G401 (cell line): Measurements from ENCODE around the gene ABCF1. TPM values are rescaled to one million over a fixed set of nuclear protein-coding genes. Genes with fewer than 3 reads are reported as not detected.
"Not testable (repeated sequence)": the region's sequence is repeated elsewhere in the genome, so short reads cannot be mapped to it uniquely, and the experiment has no call there.

Source experiments
- DNase-seq: peaks from one replicate; pipeline ENCODE4 v3.0.0-alpha.2; 2015; ENCODE audit warnings: low spot score
- in situ Hi-C: cut with HindIII; loops from 2 replicates; pipeline ENCODE4 v1.10.0; 2016; ENCODE audit warnings: low sequenced_read_pairs, mixed read lengths
- total RNA-seq: library from RNA; depleted of rRNA; stranded (reverse); fragments of >200 nt; shearing (Covaris generic); gene quantifications from 2 replicates; pipeline ENCODE4 v1.2.3, GENCODE V29; 2014; rRNA removed

ABCF1 gene
- total RNA-seq: 41.9 and 83.7 TPM in 2 replicates

DNA sequence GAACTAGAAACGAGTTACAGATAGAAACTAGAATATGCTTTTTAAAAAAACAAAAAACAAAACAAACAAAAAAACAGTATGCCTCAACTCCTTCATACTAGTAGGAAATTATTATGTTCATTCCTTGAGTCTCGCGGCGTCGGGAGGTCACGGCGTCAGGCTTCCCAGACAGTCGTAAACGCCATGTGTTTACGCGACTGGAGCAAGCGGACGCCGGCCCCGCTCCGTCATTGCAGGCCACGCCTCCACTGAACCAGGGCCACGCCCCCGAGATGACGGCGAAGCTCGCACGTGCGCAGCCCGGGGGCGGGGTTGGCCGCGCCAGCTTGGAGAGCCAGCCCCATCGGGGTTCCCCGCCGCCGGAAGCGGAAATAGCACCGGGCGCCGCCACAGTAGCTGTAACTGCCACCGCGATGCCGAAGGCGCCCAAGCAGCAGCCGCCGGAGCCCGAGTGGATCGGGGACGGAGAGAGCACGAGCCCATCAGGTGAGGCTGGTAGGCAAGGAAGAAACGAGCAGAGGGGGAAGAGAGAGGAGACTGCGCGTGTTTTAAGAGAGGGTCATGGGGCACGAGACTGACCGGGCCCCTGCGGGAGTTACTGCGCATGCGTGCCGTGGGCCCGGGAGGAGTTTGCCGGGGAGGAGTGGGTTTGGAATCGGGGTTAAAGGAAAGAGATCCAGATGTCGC lies at the start of gene ABCF1:
Gene ABCF1, plus strand, starts transcription at position 368 of the 687 bp plus-strand sequence. Its CDS starts 46 bp downstream, at position 414.
- in situ Hi-C loops: no loop called here
- peak; percentile 97 for DNase-seq

DNA sequence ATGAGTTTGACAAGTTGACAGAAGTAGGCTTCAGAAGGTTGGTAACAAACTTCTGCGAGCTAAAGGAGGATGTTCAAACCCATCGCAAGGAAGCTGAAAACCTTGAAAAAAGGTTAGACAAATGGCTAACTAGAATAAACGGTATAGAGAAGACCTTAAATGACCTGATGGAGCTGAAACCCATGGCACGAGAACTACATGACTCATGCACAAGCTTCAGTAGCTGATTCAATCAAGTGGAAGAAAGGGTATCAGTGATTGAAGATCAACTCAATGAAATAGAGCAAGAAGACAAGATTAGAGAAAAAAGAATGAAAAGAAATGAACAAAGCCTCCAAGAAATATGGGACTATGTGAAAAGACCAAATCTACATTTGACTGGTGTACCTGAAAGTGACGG lies 49.3 kb upstream of the ABCF1 start:
- in situ Hi-C loops, DNase-seq: not testable (repeated sequence)

DNA sequence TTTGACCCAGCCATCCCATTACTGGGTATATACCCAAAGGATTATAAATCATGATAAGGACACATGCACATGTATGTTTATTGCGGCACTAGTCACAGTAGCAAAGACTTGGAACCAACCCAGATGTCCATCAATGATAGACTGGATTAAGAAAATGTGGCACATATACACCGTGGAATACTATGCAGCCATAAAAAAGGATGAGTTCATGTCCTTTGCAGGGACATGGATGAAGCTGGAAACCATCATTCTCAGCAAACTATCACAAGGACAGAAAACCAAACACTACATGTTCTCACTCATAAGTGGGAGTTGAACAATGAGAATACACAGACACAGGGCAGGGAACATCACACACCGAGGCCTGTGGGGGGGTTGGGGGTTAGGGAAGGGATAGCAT lies 44.8 kb upstream of the ABCF1 start:
- in situ Hi-C loops, DNase-seq: not testable (repeated sequence)

DNA sequence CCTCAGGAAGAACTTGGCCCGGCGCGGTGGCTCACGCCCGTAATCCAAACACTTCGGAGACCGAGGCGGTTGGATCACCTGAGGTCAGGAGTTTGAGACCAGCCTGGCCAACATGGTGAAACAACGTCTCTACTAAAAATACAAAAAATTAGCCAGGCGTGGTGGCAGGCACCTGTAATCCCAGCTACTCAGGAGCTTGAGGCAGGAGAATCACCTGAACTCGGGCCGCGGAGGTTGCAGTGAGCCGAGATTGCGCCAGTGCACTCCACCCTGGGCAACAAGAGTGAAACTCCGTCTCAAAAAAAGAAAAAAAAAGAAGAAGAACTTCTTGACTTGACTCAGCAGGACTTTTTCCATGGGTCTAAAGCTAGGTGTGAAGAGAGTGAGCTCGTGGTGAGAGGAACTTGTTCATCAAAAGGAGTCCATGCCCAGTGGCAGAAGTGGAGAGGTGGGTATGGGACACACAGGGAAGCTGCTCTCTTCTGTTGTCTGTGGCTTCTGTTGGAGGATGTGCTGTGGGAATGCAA lies 41.8 kb upstream of the ABCF1 start:
- DNase-seq, in situ Hi-C loops: not testable (repeated sequence)

DNA sequence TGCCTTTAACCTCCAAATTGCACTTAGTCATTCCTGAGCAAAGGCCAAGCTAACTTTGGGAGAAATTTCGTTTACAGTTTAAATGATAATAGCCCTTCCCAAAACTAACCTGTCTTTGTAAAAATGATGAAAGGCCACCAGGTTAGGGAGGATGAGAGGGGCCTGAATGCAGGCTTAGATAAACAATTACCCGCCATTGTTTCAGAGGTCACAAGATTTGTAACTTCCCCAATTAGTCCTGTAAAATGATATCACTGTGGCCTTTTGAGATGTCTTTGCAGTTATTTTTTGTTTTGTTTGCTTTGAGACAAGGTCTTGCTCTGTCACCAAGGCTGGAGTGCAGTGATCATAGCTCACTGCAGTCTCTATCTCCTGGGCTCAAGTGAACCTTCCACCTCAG lies 41.2 kb upstream of the ABCF1 start:
- in situ Hi-C loops: no loop called here

DNA sequence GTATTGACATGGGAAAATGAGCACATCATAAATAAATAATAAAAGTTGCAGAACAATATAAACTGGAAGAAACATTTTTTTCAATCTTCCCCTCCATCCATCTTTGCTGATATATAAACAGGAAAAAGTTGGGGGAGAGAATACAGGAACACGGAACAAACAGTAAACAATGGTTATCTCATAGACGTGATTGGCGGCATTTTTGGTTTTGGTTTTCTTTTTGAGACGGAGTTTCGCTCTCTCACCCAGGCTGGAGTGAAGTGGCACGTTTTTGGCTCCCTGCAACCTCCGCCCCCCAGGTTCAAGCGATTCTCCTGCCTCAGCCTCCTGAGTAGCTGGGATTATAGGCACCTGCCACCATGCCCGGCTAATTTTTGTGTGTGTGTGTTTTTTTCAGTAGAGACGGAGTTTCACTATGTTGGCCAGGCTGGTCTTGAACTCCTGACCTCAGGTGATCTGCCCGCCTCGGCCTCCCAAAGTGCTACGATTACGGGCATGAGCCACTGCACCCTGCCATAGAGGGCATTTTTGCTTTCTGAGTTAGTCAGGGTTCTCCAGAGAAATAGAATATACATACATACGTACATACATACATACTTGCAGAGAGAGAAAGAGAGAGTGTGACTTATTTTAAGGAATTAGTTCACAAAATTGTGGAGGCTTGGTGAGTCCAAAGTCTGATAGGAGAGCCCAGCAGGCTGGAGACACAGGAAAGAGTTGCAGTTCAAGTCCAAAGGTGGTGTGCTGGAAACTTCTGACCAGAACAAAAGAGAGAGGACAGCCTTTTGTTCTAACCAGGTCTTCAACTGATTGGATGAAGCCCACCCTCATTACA lies 37.6 kb upstream of the ABCF1 start:
- no peak for DNase-seq

More for the DNA sequence above, 41.2 kb upstream of the ABCF1 start:
- DNase-seq: no peak

DNA sequence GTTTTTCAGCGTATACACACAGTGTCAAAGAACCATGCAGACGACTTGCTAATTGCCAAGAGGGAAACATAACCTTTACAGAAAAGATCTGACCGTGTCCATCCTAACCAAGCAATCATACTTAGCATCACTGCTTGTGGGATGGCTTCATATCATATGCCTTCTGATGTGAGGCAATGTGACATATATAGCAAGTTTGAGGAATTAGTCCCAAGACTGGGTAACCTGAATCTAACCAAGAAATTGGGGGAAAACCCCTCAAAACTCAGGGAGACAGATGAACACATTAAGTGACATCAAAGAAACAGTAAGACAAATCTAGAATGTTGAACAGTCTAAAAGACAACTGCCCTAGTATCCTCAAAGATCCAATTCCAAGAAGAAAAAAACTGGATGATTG lies 33.3 kb upstream of the ABCF1 start:
- no peak for DNase-seq
- in situ Hi-C loops: no loop called here

More for the DNA sequence above, 37.6 kb upstream of the ABCF1 start:
- in situ Hi-C loops: no loop called here

DNA sequence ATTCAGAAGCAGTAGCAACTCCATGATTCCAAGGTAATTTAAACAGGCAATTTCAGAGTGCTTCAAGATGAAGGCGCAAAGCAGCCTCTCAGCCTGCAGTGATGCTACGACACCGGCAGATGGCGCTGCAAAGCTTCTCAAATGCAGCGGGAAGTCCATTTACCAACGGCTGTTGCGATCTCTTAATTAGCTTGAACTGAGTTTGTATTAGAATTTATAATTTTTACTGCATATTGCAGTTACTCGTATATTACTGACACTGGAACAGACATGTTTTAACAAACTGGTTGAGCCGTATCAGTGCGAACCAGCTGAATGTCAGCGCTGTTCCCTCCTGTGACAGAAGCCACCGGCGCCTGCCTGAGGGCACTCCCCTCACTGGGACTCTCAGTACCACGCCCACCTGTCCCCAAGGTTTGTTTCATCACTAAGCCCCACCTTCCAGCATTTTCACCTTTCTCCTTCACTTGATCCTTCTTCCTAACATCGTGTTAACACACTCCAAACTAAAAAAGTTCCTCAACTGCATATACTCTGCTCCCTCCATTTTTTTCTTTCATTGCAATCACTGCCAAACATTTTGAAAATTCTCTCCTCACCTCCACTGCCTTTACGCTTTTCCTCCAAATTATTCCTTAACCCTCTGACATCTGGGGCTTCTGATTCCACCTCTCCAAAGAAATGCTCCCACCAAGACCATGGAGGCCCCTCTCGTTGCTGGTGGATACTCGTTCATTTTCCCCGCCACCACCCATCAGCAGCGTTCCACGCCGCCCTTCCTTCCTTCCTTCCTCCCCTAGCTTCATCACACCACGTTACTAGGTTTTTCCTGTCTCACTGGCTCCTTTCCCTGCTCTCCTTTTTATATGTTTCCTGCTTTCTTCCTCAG lies 29.5 kb upstream of the ABCF1 start:
- peak; percentile 88 for DNase-seq
- in situ Hi-C loops: loop anchor here (10.0 kb wide), 1 partner anchor 57 kb away; the partner anchor contains the start of gene HLA-E

DNA sequence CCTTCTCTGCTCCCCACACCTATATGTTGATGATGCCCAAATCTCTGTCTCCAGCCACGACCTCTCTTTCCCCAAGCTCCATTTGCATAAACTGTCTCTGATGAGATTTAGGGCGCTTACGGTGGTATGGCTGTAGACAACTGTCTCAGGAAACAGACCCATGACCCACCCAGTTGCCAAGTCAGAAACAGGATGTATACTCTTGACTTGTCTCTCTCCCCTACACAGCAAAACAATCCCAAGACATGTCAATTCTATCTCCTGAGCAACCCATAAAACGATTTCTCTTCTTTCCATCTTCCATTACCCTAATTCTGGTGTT lies 28.9 kb upstream of the ABCF1 start:
- in situ Hi-C loops: loop anchor here (10.0 kb wide), 1 partner anchor 58 kb away; the partner anchor contains the start of gene HLA-E
- DNase-seq: no peak

DNA sequence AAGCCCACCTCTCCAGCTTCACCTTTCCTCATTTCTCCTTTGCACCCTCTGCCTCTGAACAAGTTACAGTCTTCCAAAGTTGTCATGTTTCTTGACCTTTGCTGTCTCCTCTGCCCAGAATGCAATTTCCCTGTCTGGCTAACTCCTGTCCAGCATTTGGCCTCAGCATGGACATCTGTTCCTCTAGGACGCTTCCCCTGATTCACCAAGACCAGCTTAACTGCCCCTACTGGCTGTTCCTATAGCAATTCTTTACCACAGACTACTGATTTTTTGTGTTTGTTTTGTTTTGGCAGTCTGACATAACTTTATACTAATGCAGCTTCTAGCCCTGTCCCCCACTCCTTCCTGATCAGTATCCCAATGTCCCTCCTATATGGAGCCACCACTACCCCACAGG lies 28.3 kb upstream of the ABCF1 start:
- DNase-seq: no peak
- in situ Hi-C loops: loop anchor here (10.0 kb wide), 1 partner anchor 58 kb away; the partner anchor contains the start of gene HLA-E

DNA sequence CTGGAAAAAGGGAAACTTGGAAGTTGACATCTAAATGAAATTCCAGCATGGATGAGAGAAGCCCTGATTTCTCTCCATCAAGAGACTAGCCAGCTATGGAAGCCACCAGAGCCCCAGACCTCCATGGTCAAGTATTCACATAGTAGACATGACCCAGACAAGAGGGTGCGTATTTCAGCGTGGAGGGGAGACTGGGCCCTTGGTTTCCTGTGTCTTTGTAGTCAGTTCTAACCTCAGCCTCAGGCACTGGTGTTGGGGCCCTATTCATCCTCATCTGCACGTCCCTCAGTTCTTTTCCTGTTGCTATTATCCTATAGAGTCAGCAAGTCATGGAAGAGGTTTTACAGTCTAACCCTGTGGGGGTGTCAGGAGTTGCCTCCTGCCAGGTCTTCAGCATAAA lies 27.4 kb upstream of the ABCF1 start:
- in situ Hi-C loops: loop anchor here (10.0 kb wide), 1 partner anchor 59 kb away; the partner anchor contains the start of gene HLA-E
- no peak for DNase-seq

DNA sequence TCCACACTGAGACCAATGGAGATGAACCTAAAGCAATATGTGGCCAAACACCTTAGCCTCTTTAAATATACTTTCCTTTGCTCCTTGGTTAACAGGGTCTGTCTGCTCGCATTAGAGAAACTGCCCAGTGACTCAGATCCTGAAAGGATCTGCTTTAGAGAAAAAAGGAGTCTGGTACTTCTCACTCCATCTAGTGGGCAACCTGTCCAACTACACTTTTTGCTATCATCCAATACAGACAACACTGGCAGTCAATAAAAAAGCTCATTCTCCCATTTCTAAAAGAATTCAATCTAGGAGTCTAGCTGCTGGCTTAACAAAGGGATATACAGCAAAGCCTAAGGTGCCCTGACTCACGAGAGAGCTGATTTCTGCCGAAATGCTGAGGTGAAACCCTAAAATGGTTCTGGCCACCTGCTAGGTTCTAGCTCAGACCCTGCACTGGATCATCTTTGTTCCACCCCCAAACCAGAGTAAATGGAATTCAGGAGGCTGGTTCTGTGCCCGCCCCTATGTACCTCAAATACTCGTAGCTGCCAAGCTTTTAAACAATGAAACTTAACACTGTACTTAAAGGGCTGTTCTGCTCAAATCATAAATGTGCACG lies 26.5 kb upstream of the ABCF1 start:
- DNase-seq: peak; percentile 69
- in situ Hi-C loops: loop anchor here (10.0 kb wide), 1 partner anchor 60 kb away; the partner anchor contains the start of gene HLA-E

DNA sequence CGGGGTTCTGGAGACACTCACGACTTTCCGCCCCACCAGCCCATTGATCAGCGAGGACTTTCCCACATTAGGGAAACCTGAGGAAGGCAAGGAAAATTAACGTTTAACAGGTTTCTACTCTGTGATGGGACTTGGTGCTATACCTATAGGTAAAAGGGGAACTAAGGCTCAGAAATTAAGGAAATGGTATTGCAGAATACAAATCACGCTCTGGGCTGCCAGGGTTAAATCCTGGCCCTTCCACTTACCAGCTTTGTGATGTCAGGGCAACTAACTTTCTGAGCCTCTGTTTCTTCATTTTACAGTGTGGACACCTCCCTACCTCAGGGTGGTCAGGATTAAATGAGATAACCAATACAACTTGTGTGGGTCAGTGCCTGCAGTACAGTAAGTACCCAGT lies 23.8 kb upstream of the ABCF1 start:
- in situ Hi-C loops: loop anchor here (10.0 kb wide), 1 partner anchor 63 kb away; the partner anchor contains the start of gene HLA-E
- no peak for DNase-seq

DNA sequence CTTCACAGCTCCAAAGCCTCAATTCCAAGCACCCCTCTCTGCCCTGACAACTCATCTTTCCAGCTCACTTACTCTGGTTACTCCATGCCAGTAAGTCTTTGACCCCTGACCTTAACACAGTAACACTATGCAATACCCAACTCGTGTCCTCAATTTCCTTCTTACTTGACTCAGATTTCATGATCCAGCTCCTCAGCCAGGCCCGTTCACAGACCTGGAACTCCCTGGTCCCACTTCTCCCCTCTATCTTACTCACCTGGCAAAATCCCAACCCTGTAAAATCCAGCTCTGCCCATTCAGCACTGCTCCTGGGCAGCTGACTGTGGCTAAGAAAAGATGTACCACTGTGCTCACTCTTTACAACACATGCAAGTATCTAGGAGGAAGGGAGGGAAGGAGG lies 22.9 kb upstream of the ABCF1 start:
- DNase-seq: no peak
- in situ Hi-C loops: loop anchor here (10.0 kb wide), 1 partner anchor 64 kb away; the partner anchor contains the start of gene HLA-E

DNA sequence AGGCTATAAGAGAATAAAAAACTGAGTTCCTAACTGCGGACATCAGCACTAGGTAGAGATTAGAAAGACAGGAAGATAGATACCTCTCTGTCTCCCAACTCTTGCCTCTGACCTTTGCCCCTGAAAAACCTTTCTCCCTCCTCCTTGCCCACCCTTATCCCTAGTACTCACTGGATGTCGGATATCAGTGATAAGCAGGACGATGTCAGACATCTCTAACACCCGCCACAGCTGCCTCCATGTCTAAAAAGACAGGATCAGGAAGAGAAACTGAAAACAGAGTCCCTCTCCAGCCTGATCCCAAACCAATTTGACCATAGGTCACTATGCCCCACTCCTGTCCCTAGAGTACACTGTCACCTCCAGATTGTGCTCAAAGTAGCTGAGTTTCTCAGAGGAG lies 16.8 kb upstream of the ABCF1 start:
- DNase-seq: no peak
- in situ Hi-C loops: no loop called here

DNA sequence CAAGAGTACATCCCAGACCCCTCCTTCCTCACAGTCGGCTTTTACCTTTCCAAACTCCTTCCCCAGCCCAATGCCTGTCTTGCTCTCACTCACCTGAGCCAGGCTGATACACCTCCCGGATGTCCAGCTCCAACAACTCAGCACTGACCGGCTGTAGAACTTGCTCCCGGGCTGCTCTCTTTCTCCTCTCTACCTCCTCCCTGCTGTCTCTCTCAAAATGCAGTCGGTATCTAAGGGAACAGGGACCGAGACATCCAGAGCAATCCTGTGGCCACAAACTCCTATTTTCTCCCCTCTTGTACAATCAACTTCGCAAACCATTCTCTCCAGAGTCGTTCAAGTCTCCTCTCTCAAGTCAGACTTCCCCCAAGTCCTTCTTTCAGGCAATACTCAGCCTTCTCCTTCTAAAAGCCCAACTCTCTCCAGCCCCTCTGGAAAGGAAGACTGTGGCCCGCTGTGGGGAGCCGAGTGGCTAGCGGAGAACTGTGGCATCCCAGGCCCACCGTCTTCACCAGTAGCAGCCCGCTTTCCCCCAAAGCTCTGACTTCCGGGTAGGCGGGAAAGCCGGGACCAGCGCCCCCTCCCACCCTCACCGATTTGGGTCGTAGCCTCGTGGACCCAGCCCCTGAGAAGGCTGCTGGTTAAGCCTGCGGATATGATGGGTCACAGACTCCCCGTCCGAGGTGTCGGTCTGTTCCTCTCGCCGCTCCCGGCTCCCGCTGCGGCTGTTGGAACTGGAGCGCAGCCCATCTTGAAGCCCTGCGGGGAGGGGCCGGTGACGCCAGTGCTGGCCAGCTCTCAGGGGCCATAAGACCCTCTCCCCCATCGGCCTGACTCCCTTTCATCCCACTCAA lies 16.1 kb upstream of the ABCF1 start:
- in situ Hi-C loops: no loop called here
- DNase-seq: peak; percentile 40

DNA sequence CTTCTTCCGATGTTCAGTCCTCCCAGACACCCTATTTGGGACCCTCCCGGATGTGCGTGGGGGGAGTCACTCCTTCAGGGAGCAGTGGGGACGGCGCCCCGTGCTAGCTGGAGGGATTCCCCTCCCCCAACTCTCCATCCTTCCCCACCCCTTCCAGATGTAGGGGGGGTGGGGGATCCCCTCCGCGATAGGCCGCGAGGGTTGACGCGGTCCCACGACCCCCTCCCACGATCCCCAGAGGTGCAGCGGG lies 15.5 kb upstream of the ABCF1 start:
- in situ Hi-C loops: no loop called here
- DNase-seq: no peak
